Spleen (tissue), 11 donors: ENCODE data around the gene U2SURP. TPM values are rescaled to one million over a fixed set of nuclear protein-coding genes. Genes with fewer than 3 reads are reported as not detected.

ENCODE experiments used
- DNase-seq: peaks from one replicate; pipeline ENCODE4 v3.0.0-alpha.2; 2020
- H3K27ac ChIP-seq, 8 donors: fragments of 200-600 bp; sonication (generic) in 7 of 8; 1 replicate in 4 of 8; 2 replicates in 4 of 8; pipeline versions ENCODE4 v1.5.0 to v1.8.0; 2016 to 2021; ENCODE audit warnings: inconsistent platforms in 4 of 8, mild to moderate bottlenecking in 4 of 8, moderate library complexity in 1 of 8
- H3K27me3 ChIP-seq, 7 donors: fragments of 200-600 bp; sonication (generic) in 6 of 7; replicated peaks in 1 of 7; 1 replicate in 4 of 7; 2 replicates in 3 of 7; pipeline versions ENCODE4 v1.5.0 to v1.8.0; 2016 to 2021; ENCODE audit warnings: inconsistent platforms in 3 of 7, mild to moderate bottlenecking in 1 of 7
- H3K36me3 ChIP-seq, 6 donors: fragments of 200-600 bp; sonication (generic) in 5 of 6; 1 replicate in 4 of 6; 2 replicates in 2 of 6; pipeline versions ENCODE4 v1.5.0 to v1.8.0; 2016 to 2021; ENCODE audit warnings: inconsistent platforms in 2 of 6
- H3K4me1 ChIP-seq, 6 donors: fragments of 200-600 bp; sonication (generic) in 5 of 6; 1 replicate in 3 of 6; 2 replicates in 3 of 6; pipeline versions ENCODE4 v1.5.0 to v1.8.0; 2016 to 2021; ENCODE audit warnings: inconsistent platforms in 3 of 6
- H3K4me3 ChIP-seq, 8 donors: fragments of 200-600 bp; sonication (generic) in 7 of 8; 1 replicate in 4 of 8; 2 replicates in 4 of 8; pipeline versions ENCODE4 v1.5.0 to v1.8.0; 2016 to 2021; ENCODE audit warnings: inconsistent platforms in 4 of 8, mild to moderate bottlenecking in 4 of 8, moderate library complexity in 2 of 8
- H3K9me3 ChIP-seq, 8 donors: fragments of 200-600 bp; sonication (generic) in 7 of 8; 1 replicate in 4 of 8; 2 replicates in 4 of 8; pipeline versions ENCODE4 v1.5.0 to v1.8.0; 2016 to 2021; ENCODE audit warnings: inconsistent platforms in 4 of 8
- CTCF ChIP-seq, 11 experiments: fragments of 200-600 bp in 7 of 11; fragments of 450-650 bp in 4 of 11; sonication (generic) in 4 of 11; IDR thresholded peaks in 8 of 11; conservative IDR thresholded peaks in 3 of 11; 1 replicate in 7 of 11; 2 replicates in 4 of 11; pipeline versions ENCODE4 v1.4.0 to v1.8.0; 2016 to 2021; ENCODE audit warnings: antibody characterized with exemption in 11 of 11, inconsistent platforms in 4 of 11, mild to moderate bottlenecking in 1 of 11
- POLR2A ChIP-seq, 3 donors: fragments of 450-650 bp; IDR thresholded peaks; one replicate each; pipeline ENCODE4 v1.5.1; 2017; ENCODE audit warnings: antibody characterized with exemption in 3 of 3, mild to moderate bottlenecking in 1 of 3
- POLR2AphosphoS5 ChIP-seq, 3 donors: sonication (generic); formaldehyde crosslinking; IDR thresholded peaks; one replicate each; pipeline ENCODE4 v1.5.1; 2017; ENCODE audit warnings: antibody characterized with exemption in 3 of 3
- WGBS, 5 donors: extraction: QIAGEN DNeasy Blood & Tissue Kit in 3 of 5; methylation state at CpG; one replicate each; pipeline versions ENCODE4 v1.1.5 to v1.1.7; 2013 to 2018; 5-methylcytosine and 5-hydroxymethylcytosine counted together
- intact Hi-C: fragments of 100-400 bp; cut with DNase I; formaldehyde crosslinking; loops from one replicate; pipeline ENCODE4 v1.15.0; 2023; ENCODE audit warnings: low total_unique reads
- polyA plus RNA-seq, 3 donors: library from polyadenylated mRNA; stranded (reverse); fragments of 200-250 nt; gene quantifications; one replicate each; pipeline ENCODE4 v1.2.1, GENCODE V29; 2013
- total RNA-seq, 7 donors: library from RNA; depleted of rRNA in 3 of 7; stranded (reverse); fragments of >200 nt in 3 of 7; fragmentation: NEBNext Ultra II Directional in 4 of 7; extraction: Animal tissue kit (Norgen Biotek cat#: 25700) in 4 of 7; gene quantifications; one replicate each; pipeline versions ENCODE4 v1.1.0 to v1.2.1, GENCODE V29; 2016 to 2021
- donor health status: healthy with polysubstance abuse.
- donor health status: DM: no; HTN: no; CAD: no; lungs with moderate emphysema.
- donor health status: DM: no; HTN: no; CAD: no.
- donor health status: Bipolar disorder and iron deficiency.
- donor health status: healthy.
- donor health status: DM: no; HTN: no; CAD: no.
- donor health status: DM: yes; HTN: yes; CAD: no.

The U2SURP gene
- total and polyA plus RNA-seq, 10 donors: 29.7 to 130 (median 94.6) TPM

- Histone ChIP-seq H3K36me3 (no peaks in the 10 kb centered on the region), H3K4me1 (peaks cover 0 to 27% (median 14%) of the 10 kb centered on the region in 6 donors), H3K27me3 (peaks cover 0 to 4% (median 0%) of the 10 kb centered on the region in 7 donors), H3K27ac (no peak overlapping the region), H3K4me3 (no peak overlapping the region), H3K9me3 (no peaks in the 10 kb centered on the region)
- intact Hi-C loops: no loop called here
- WGBS, 5 donors: 63 to 81% (median 66%) methylated on average over 5 of the region's 5 CpGs
- TF ChIP-seq POLR2A (IDR thresholded peaks at IDR 0.05): no peak
- no peak for TF ChIP-seq CTCF (IDR thresholded peaks at IDR 0.05 in 8 of 11, conservative IDR thresholded peaks at IDR 0.05 in 3 of 11)
- no peak for TF ChIP-seq POLR2AphosphoS5 (IDR thresholded peaks at IDR 0.05)
- DNase-seq: no peak
Measured at GRCh38 chr3:142990721-142991120, 10.6 kb upstream of the U2SURP start.

DNA sequence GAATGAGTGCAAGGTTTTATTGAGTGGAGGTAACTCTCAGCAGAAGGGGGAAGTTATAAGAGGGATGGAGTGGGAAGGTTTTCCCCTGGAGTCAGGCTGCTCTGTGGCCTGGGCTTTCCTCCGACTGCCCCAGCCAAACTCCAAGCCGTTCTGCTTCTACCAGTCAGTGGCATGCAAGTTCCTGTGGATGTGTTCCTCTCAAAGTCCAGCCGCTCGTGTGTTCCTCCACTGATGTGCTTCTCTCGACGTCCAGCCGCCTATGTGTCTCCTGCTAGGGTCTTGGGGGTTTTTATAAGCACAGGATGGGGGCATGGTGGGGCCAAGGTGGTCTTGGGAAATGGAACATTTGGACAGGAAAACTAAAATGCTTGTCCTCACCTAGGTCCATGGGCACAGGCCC lies 9.0 kb upstream of the U2SURP start:
- H3K27ac ChIP-seq: no peak overlapping the region
- 84 to 89% (median 86%) methylated on average over 7 of the region's 7 CpGs for WGBS, 5 donors
- no peaks in the 10 kb centered on the region for H3K36me3 ChIP-seq
- H3K27me3 ChIP-seq: peaks cover 0 to 4% (median 0%) of the 10 kb centered on the region in 7 donors
- TF ChIP-seq POLR2AphosphoS5 (IDR thresholded peaks at IDR 0.05) (no peak), POLR2A (IDR thresholded peaks at IDR 0.05) (no peak), CTCF (IDR thresholded peaks at IDR 0.05 in 8 of 11, conservative IDR thresholded peaks at IDR 0.05 in 3 of 11) (no peak)
- no peak overlapping the region for H3K4me3 ChIP-seq
- no peaks in the 10 kb centered on the region for H3K9me3 ChIP-seq
- intact Hi-C loops: no loop called here
- no peak for DNase-seq
- H3K4me1 ChIP-seq: peaks cover 0 to 22% (median 14%) of the 10 kb centered on the region in 6 donors

DNA sequence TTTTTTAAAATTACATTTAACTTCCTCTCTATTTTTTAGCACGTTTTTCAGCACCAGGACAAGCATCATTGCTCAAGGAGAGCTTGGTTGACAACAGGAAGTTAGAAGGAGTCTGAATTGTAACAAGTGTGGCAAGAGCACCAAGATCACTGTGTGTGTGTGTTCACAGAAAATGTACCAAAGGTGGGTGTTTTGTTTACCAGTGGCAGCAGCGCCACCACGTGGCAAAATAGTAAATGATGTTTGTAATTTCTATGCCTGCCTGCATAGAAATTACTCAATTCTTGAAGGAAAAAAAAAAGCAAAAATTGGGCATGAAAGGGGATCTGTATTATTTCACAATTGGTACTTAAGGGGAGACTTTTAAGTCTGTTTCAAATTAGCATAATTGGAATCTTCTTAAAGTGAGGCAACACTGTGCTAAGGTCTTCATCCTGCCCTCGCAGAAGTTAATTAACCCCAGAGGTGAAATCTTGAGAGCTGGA lies 7.4 kb upstream of the U2SURP start:
- H3K27me3 ChIP-seq: no peaks in the 10 kb centered on the region
- TF ChIP-seq CTCF (IDR thresholded peaks at IDR 0.05 in 8 of 11, conservative IDR thresholded peaks at IDR 0.05 in 3 of 11): peak; percentile 29 to 76 (median 61)
- TF ChIP-seq POLR2AphosphoS5 (IDR thresholded peaks at IDR 0.05): no peak
- TF ChIP-seq POLR2A (IDR thresholded peaks at IDR 0.05): no peak
- intact Hi-C loops: no loop called here
- H3K9me3 ChIP-seq: no peaks in the 10 kb centered on the region
- H3K4me3 ChIP-seq: no peak overlapping the region
- 8 to 22% (median 13%) methylated on average over 4 of the region's 4 CpGs for WGBS, 5 donors
- no peak overlapping the region for H3K27ac ChIP-seq
- H3K4me1 ChIP-seq: peaks cover 0 to 18% (median 11%) of the 10 kb centered on the region in 6 donors
- DNase-seq: no peak
- no peaks in the 10 kb centered on the region for H3K36me3 ChIP-seq

DNA sequence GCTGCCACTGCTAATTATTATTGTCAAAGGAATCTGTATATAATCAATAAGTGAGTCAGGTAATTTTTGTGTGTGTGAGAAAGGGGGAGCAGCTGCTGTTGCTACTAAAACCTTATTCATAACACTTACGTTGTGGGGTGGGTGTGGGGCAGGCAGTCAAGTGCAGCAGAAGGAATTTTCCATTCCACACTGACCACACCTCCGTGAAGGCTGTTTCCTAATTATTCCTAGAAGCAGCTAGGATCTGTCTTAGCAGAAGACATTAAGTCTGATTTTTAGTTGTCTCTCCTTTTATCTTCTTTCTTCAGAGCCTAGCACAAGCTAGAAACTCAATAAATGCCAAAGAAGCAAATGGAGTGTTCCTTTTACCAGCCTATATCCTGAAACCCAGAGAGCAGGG lies 4.0 kb upstream of the U2SURP start:
- H3K4me1 ChIP-seq: peaks cover 0 to 35% (median 21%) of the 10 kb centered on the region in 6 donors
- H3K27ac ChIP-seq: no peak overlapping the region
- intact Hi-C loops: loop anchor here (5.0 kb wide), 1 partner anchor 415 kb away; no protein-coding TSS in a partner anchor
- H3K36me3 ChIP-seq: no peaks in the 10 kb centered on the region
- H3K9me3 ChIP-seq: no peaks in the 10 kb centered on the region
- 33 to 61% (median 47%) methylated on average over 2 of the region's 2 CpGs for WGBS, 5 donors
- H3K4me3 ChIP-seq: no peak overlapping the region
- TF ChIP-seq CTCF (IDR thresholded peaks at IDR 0.05 in 8 of 11, conservative IDR thresholded peaks at IDR 0.05 in 3 of 11): no peak
- TF ChIP-seq POLR2A (IDR thresholded peaks at IDR 0.05): no peak
- no peak for TF ChIP-seq POLR2AphosphoS5 (IDR thresholded peaks at IDR 0.05)
- no peaks in the 10 kb centered on the region for H3K27me3 ChIP-seq
- DNase-seq: no peak
